Naive thymus-derived CD4-positive, alpha-beta T cell (primary cell): ENCODE measurements around the gene TTC33. TPM values are rescaled to one million over a fixed set of nuclear protein-coding genes. Genes with fewer than 3 reads are reported as not detected.

Source experiments
- ATAC-seq: fragments of 150-1000 bp; cut with Tn5 transposase; 2 replicates; pipeline ENCODE4 v1.10.0; 2021; ENCODE audit warnings: mild to moderate bottlenecking, moderate library complexity
- CTCF ChIA-PET: fragments of 350-600 bp; sonication (Branson Sonifier 250); formaldehyde crosslinking; loops from one replicate; lab custom pipeline; 2021; ENCODE audit warnings: antibody characterized with exemption; lab: Charles Lee
- POLR2A ChIA-PET: fragments of 350-600 bp; sonication (Branson Sonifier 250); formaldehyde crosslinking; loops from one replicate; lab custom pipeline; 2021; ENCODE audit warnings: antibody characterized with exemption, inconsistent platforms; lab: Charles Lee
- DNase-seq, 9 donors: peaks; one replicate each; pipeline versions ENCODE4 v3.0.0 to v3.0.0-alpha.2; 2020 to 2022; ENCODE audit warnings: mixed read lengths in 1 of 9
- H3K27ac ChIP-seq: one replicate; pipeline ENCODE4 v1.7.0; 2013; ENCODE audit warnings: mild to moderate bottlenecking, low read depth, low read length, moderate library complexity
- H3K27me3 ChIP-seq, 2 donors: one replicate each; pipeline ENCODE4 v1.7.0; 2013; ENCODE audit warnings: low read length in 2 of 2, mild to moderate bottlenecking in 2 of 2, moderate library complexity in 2 of 2; ENCODE audit not compliant: control insufficient read depth in 2 of 2, insufficient read depth in 2 of 2
- H3K36me3 ChIP-seq, 3 experiments: 1 replicate in 2 of 3; 2 replicates in 1 of 3; pipeline ENCODE4 v1.7.0; 2013; ENCODE audit warnings: low read length in 3 of 3, mild to moderate bottlenecking in 3 of 3, moderate library complexity in 1 of 3; ENCODE audit not compliant: insufficient read depth in 3 of 3, control insufficient read depth in 2 of 3
- H3K4me1 ChIP-seq, 2 donors: one replicate each; pipeline ENCODE4 v1.7.0; 2013; ENCODE audit warnings: low read length in 2 of 2, mild to moderate bottlenecking in 2 of 2, moderate library complexity in 1 of 2; ENCODE audit not compliant: control insufficient read depth in 2 of 2, insufficient read depth in 2 of 2
- H3K4me3 ChIP-seq: 2 replicates; pipeline ENCODE4 v1.7.0; 2013; ENCODE audit warnings: mild to moderate bottlenecking, low read length
- H3K9me3 ChIP-seq, 3 experiments: 1 replicate in 2 of 3; 2 replicates in 1 of 3; pipeline ENCODE4 v1.7.0; 2013; ENCODE audit warnings: low read length in 3 of 3; ENCODE audit not compliant: control insufficient read depth in 2 of 3
- H3K27ac Mint-ChIP-seq, 9 donors: one replicate each; pipeline ENCODE4 v1.8.0; 2020 to 2022; ENCODE audit warnings: mixed read lengths in 9 of 9, mild to moderate bottlenecking in 8 of 9, moderate library complexity in 5 of 9, inconsistent platforms in 2 of 9
- H3K27me3 Mint-ChIP-seq, 5 donors: one replicate each; pipeline ENCODE4 v1.8.0; 2021 to 2022; ENCODE audit warnings: mixed read lengths in 5 of 5, mild to moderate bottlenecking in 1 of 5
- H3K36me3 Mint-ChIP-seq, 5 donors: one replicate each; pipeline ENCODE4 v1.8.0; 2020 to 2022; ENCODE audit warnings: mixed read lengths in 5 of 5, mild to moderate bottlenecking in 3 of 5, inconsistent platforms in 1 of 5
- H3K4me1 Mint-ChIP-seq, 7 donors: one replicate each; pipeline ENCODE4 v1.8.0; 2020 to 2022; ENCODE audit warnings: mixed read lengths in 7 of 7, mild to moderate bottlenecking in 3 of 7, inconsistent platforms in 1 of 7
- H3K4me3 Mint-ChIP-seq, 10 donors: one replicate each; pipeline ENCODE4 v1.8.0; 2020 to 2022; ENCODE audit warnings: mild to moderate bottlenecking in 10 of 10, mixed read lengths in 10 of 10, moderate library complexity in 6 of 10, inconsistent platforms in 2 of 10
- H3K9me3 Mint-ChIP-seq, 11 donors: one replicate each; pipeline ENCODE4 v1.8.0; 2020 to 2022; ENCODE audit warnings: mixed read lengths in 11 of 11, mild to moderate bottlenecking in 4 of 11, inconsistent platforms in 1 of 11, moderate library complexity in 1 of 11
- intact Hi-C, 2 donors: fragments of 100-400 bp; cut with micrococcal nuclease; formaldehyde crosslinking; loops; one replicate each; pipeline ENCODE4 v1.15.1; 2023
- polyA plus RNA-seq, 2 donors: library from polyadenylated mRNA; unstranded; fragments of 300-500 nt; fragmentation: Illumina TruSeq; gene quantifications; one replicate each; pipeline ENCODE4 v1.2.3, GENCODE V29; 2021
- total RNA-seq, 6 experiments: library from RNA in 5 of 6; stranded (reverse) in 5 of 6; gene quantifications; 1 replicate in 5 of 6; 2 replicates in 1 of 6; pipeline ENCODE4 v1.2.3 and lab custom pipeline; 2021 to 2026

The TTC33 gene
- total and polyA plus RNA-seq, 7 experiments from 2014 or later = 7.0 to 19.0 (median 14.0) TPM

- intact Hi-C loops = loop anchor here (2.0 to 10.0 kb wide), 7 partner anchors 65 to 1515 kb away; partner anchors contain the start of genes OXCT1 (in 1 of the 2) and TTC33 (in 1 of the 2)
- peak; percentile 37 for ATAC-seq
- CTCF ChIA-PET = interaction anchor here (0.9 to 3.0 kb wide), 5 partner anchors 9 to 975 kb away, joined by 3 to 33 read pairs (median 3); partner anchors contain the start of gene PTGER4
- Mint-ChIP-seq H3K4me1 (peaks cover 55 to 78% (median 73%) of the 10 kb centered on the region in 7 donors), H3K9me3 (no peaks in the 10 kb centered on the region), H3K36me3 (peaks cover 14 to 63% (median 20%) of the 10 kb centered on the region in 5 donors), H3K27ac (peak overlapping the region in 8 of 9 donors; percentile 34 to 97 (median 90)), H3K27me3 (no peaks in the 10 kb centered on the region), H3K4me3 (peak overlapping the region in 8 of 10 donors; percentile 32 to 93 (median 72))
- POLR2A ChIA-PET = interaction anchor here (1.1 to 1.5 kb wide), 2 partner anchors 9 to 279 kb away, joined by 3 to 4 read pairs; no protein-coding TSS in a partner anchor
- Histone ChIP-seq H3K27ac (peak overlapping the region; percentile 11), H3K36me3 (peaks cover 4 to 22% (median 6%) of the 10 kb centered on the region in 3 experiments), H3K4me3 (no peak overlapping the region), H3K9me3 (no peaks in the 10 kb centered on the region), H3K27me3 (no peaks in the 10 kb centered on the region), H3K4me1 (peaks cover 30 to 32% of the 10 kb centered on the region in 2 donors)
- peak in 1 of 9 donors; percentile 55 for DNase-seq
Observed at GRCh38 chr5:40689438-40689837, 66.3 kb downstream of the TTC33 start.

GRCh38 chr5:40688996-40689395 lies 66.8 kb downstream of the TTC33 start:
- CTCF ChIA-PET = interaction anchor here (0.6 to 3.0 kb wide), 6 partner anchors 9 to 1484 kb away, joined by 3 to 33 read pairs (median 3); partner anchors contain the start of gene PTGER4
- Histone ChIP-seq H3K27ac (peak overlapping the region; percentile 60), H3K27me3 (no peaks in the 10 kb centered on the region), H3K36me3 (peaks cover under 1 to 17% (median 6%) of the 10 kb centered on the region in 3 experiments), H3K4me3 (no peak overlapping the region), H3K9me3 (no peaks in the 10 kb centered on the region), H3K4me1 (peaks cover 30 to 32% of the 10 kb centered on the region in 2 donors)
- POLR2A ChIA-PET = interaction anchor here (1.1 to 1.5 kb wide), 2 partner anchors 9 to 279 kb away, joined by 3 to 4 read pairs; no protein-coding TSS in a partner anchor
- H3K9me3 Mint-ChIP-seq = no peaks in the 10 kb centered on the region
- peak overlapping the region in 8 of 9 donors; percentile 35 to 97 (median 82) for H3K27ac Mint-ChIP-seq
- H3K36me3 Mint-ChIP-seq = peaks cover 14 to 63% (median 19%) of the 10 kb centered on the region in 5 donors
- H3K4me1 Mint-ChIP-seq = peaks cover 59 to 82% (median 77%) of the 10 kb centered on the region in 7 donors
- DNase-seq = no peak
- peak overlapping the region in 6 of 10 donors; percentile 32 to 99 (median 98) for H3K4me3 Mint-ChIP-seq
- no peaks in the 10 kb centered on the region for H3K27me3 Mint-ChIP-seq
- intact Hi-C loops = loop anchor here (1.0 to 10.0 kb wide), 19 partner anchors 9 to 1514 kb away; partner anchors contain the start of genes OXCT1 (in 1 of the 2) and TTC33 (in 1 of the 2)
- ATAC-seq = no peak

GRCh38 chr5:40688127-40688761 lies 67.5 kb downstream of the TTC33 start:
- intact Hi-C loops = loop anchor here (1.0 to 10.0 kb wide), 19 partner anchors 8 to 1513 kb away; partner anchors contain the start of genes OXCT1 (in 1 of the 2) and TTC33 (in 1 of the 2)
- DNase-seq = peak; percentile 58 to 88 (median 83)
- peak overlapping the region; percentile 87 to 98 (median 96) for H3K27ac Mint-ChIP-seq
- no peaks in the 10 kb centered on the region for H3K27me3 Mint-ChIP-seq
- peak overlapping the region; percentile 60 for H3K27ac ChIP-seq
- peaks cover 30 to 32% of the 10 kb centered on the region in 2 donors for H3K4me1 ChIP-seq
- no peaks in the 10 kb centered on the region for H3K9me3 ChIP-seq
- H3K9me3 Mint-ChIP-seq = no peaks in the 10 kb centered on the region
- peak overlapping the region; percentile 76 to 100 (median 95) for H3K4me3 Mint-ChIP-seq
- H3K36me3 ChIP-seq = peaks cover 0 to 16% (median 6%) of the 10 kb centered on the region in 3 experiments
- H3K4me1 Mint-ChIP-seq = peaks cover 60 to 90% (median 82%) of the 10 kb centered on the region in 7 donors
- ChIA-PET CTCF (interaction anchor here (0.5 to 3.0 kb wide), 4 partner anchors 60 to 974 kb away, joined by 3 to 33 read pairs (median 6); no protein-coding TSS in a partner anchor), POLR2A (no interaction called here)
- ATAC-seq = peak; percentile 88
- H3K36me3 Mint-ChIP-seq = peaks cover 14 to 66% (median 19%) of the 10 kb centered on the region in 5 donors
- no peaks in the 10 kb centered on the region for H3K27me3 ChIP-seq
- H3K4me3 ChIP-seq = peak overlapping the region; percentile 38

- Mint-ChIP-seq H3K27me3 (no peaks in the 10 kb centered on the region), H3K4me3 (peak overlapping the region; percentile 81 to 100 (median 95)), H3K36me3 (peaks cover 12 to 73% (median 18%) of the 10 kb centered on the region in 5 donors), H3K9me3 (no peaks in the 10 kb centered on the region), H3K27ac (peak overlapping the region; percentile 87 to 98 (median 96)), H3K4me1 (peaks cover 60 to 92% (median 83%) of the 10 kb centered on the region in 7 donors)
- no peaks in the 10 kb centered on the region for H3K27me3 ChIP-seq
- no peaks in the 10 kb centered on the region for H3K9me3 ChIP-seq
- H3K27ac ChIP-seq = peak overlapping the region; percentile 60
- POLR2A ChIA-PET = interaction anchor here (0.7 to 1.6 kb wide), 3 partner anchors 13 to 176 kb away, joined by 4 to 5 read pairs (median 4); no protein-coding TSS in a partner anchor
- CTCF ChIA-PET = interaction anchor here (2.2 kb wide), 1 partner anchor 738 kb away, joined by 10 read pairs; no protein-coding TSS in a partner anchor
- peaks cover 29 to 32% of the 10 kb centered on the region in 2 donors for H3K4me1 ChIP-seq
- intact Hi-C loops = loop anchor here (1.0 to 10.0 kb wide), 3 partner anchors 277 to 1513 kb away; partner anchors contain the start of gene OXCT1 (in 1 of the 2)
- H3K36me3 ChIP-seq = peaks cover 0 to 12% (median 6%) of the 10 kb centered on the region in 3 experiments
- DNase-seq (peak in 4 of 9 donors; percentile 37 to 48 (median 47)), ATAC-seq (no peak)
- H3K4me3 ChIP-seq = peak overlapping the region; percentile 38
Observed at GRCh38 chr5:40687321-40687720, 68.4 kb downstream of the TTC33 start.

- Mint-ChIP-seq H3K27ac (peak overlapping the region; percentile 69 to 97 (median 96)), H3K9me3 (peaks cover 0 to 3% (median 0%) of the 10 kb centered on the region in 11 donors), H3K27me3 (no peaks in the 10 kb centered on the region), H3K36me3 (peaks cover 17 to 75% (median 18%) of the 10 kb centered on the region in 5 donors), H3K4me3 (peak overlapping the region; percentile 25 to 100 (median 95)), H3K4me1 (peaks cover 51 to 82% (median 70%) of the 10 kb centered on the region in 7 donors)
- POLR2A ChIA-PET = interaction anchor here (0.5 to 1.6 kb wide), 12 partner anchors 9 to 330 kb away, joined by 3 to 5 read pairs (median 3); no protein-coding TSS in a partner anchor
- Histone ChIP-seq H3K4me3 (peak overlapping the region; percentile 27), H3K9me3 (no peaks in the 10 kb centered on the region), H3K27ac (peak overlapping the region; percentile 99), H3K36me3 (peaks cover 0 to 10% (median 0%) of the 10 kb centered on the region in 3 experiments), H3K27me3 (no peaks in the 10 kb centered on the region), H3K4me1 (peaks cover 26 to 32% of the 10 kb centered on the region in 2 donors)
- CTCF ChIA-PET = interaction anchor here (0.6 to 2.2 kb wide), 16 partner anchors 16 to 1114 kb away, joined by 3 to 10 read pairs (median 3); no protein-coding TSS in a partner anchor
- intact Hi-C loops = loop anchor here in 1 of 2 donors (10.0 kb wide), 2 partner anchors 1189 to 1511 kb away; partner anchors contain the start of gene OXCT1
- ATAC-seq = no peak
- DNase-seq = no peak
Observed at GRCh38 chr5:40685976-40686486, 69.7 kb downstream of the TTC33 start.
